Smooth muscle cell (in vitro differentiated cells): ENCODE data around the gene IL31RA. TPM values are rescaled to one million over a fixed set of nuclear protein-coding genes. Genes with fewer than 3 reads are reported as not detected.

Experiments used
- DNase-seq: peaks from one replicate; lab custom pipeline; 2025; ENCODE audit not compliant: unreplicated experiment; lab: John Stamatoyannopoulos, UW
- H2AFZ ChIP-seq: fragments of 200-600 bp; sonication (generic); 2 replicates; pipeline ENCODE4 v1.6.0; 2016; ENCODE audit warnings: antibody characterized with exemption, low read depth, mild to moderate bottlenecking
- H3F3A ChIP-seq: fragments of 200-600 bp; sonication (generic); 2 replicates; pipeline ENCODE4 v1.6.0; 2017; ENCODE audit warnings: antibody characterized with exemption, low read depth
- H3K27ac ChIP-seq: fragments of 200-600 bp; sonication (generic); 2 replicates; pipeline ENCODE4 v1.5.1; 2016; ENCODE audit warnings: low read depth, mild to moderate bottlenecking
- H3K27me3 ChIP-seq: fragments of 200-600 bp; sonication (generic); 2 replicates; pipeline ENCODE4 v1.6.1; 2016; ENCODE audit warnings: low read depth, mild to moderate bottlenecking
- H3K36me3 ChIP-seq: fragments of 200-600 bp; sonication (generic); 2 replicates; pipeline ENCODE4 v1.5.1; 2016; ENCODE audit warnings: low read depth
- H3K4me1 ChIP-seq: fragments of 200-600 bp; sonication (generic); 2 replicates; pipeline ENCODE4 v1.5.1; 2016; ENCODE audit warnings: low read depth
- H3K4me2 ChIP-seq: fragments of 200-600 bp; sonication (generic); 2 replicates; pipeline ENCODE4 v1.6.0; 2016; ENCODE audit warnings: mild to moderate bottlenecking
- H3K4me3 ChIP-seq: fragments of 200-600 bp; sonication (generic); 2 replicates; pipeline ENCODE4 v1.5.1; 2016; ENCODE audit warnings: mild to moderate bottlenecking
- H3K79me2 ChIP-seq: fragments of 200-600 bp; sonication (generic); 2 replicates; pipeline ENCODE4 v1.6.0; 2016; ENCODE audit warnings: low read depth, mild to moderate bottlenecking
- H3K9ac ChIP-seq: fragments of 200-600 bp; sonication (generic); 2 replicates; pipeline ENCODE4 v1.6.0; 2016; ENCODE audit warnings: low read depth
- H3K9me3 ChIP-seq: fragments of 200-600 bp; sonication (generic); replicated peaks from 2 replicates; pipeline ENCODE4 v1.5.1; 2016; ENCODE audit warnings: low read depth
- H4K20me1 ChIP-seq: fragments of 200-600 bp; sonication (generic); 2 replicates; pipeline ENCODE4 v1.6.0; 2016; ENCODE audit warnings: low read depth
- WGBS: methylation state at CpG from one replicate; pipeline ENCODE4 v1.1.7; 2016; ENCODE audit warnings: low lambda C conversion rate; 5-methylcytosine and 5-hydroxymethylcytosine counted together
- polyA plus RNA-seq: library from polyadenylated mRNA; unstranded; fragments of >200 nt; fragmentation: Nextera tagmentation; extraction: Ambion mirVana; gene quantifications from 2 replicates; pipeline ENCODE4 v1.2.1, GENCODE V29; 2016
- total RNA-seq: library from RNA; depleted of rRNA; stranded (reverse); fragments of >200 nt; gene quantifications from 2 replicates; pipeline ENCODE4 v1.2.3, GENCODE V29; 2014
- TF ChIP-seq, protein P1 (sequence below): fragments of 200-600 bp; sonication (generic); IDR thresholded peaks from 2 replicates; pipeline ENCODE4 v1.5.1; 2017; ENCODE audit warnings: borderline replicate concordance, mild to moderate bottlenecking, antibody characterized with exemption; ENCODE audit not compliant: insufficient read depth, poor library complexity, severe bottlenecking

The IL31RA gene
- total and polyA plus RNA-seq, 2 experiments from 2014 or later: 0.67 to 2.2 TPM

DNA sequence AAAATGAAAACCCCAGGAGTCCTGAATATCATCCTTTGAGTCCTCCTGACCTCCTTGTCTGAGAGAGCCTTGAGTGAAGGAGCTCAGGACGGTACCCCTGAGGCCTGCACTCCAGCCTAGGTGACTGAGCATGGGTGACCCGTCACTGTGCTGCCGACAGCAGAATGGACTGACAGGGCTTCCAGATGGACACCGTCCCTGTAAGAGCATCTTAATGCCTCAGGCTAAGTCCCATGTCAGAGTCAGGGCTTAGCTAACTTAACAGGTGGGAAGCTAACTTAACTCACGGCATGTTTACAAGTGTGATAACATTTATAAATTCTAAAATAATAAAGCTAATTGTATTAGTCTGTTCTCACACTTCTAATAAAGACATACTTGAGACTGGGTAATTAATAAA lies 75.3 kb downstream of the IL31RA start:
- TF ChIP-seq, protein P1, sequence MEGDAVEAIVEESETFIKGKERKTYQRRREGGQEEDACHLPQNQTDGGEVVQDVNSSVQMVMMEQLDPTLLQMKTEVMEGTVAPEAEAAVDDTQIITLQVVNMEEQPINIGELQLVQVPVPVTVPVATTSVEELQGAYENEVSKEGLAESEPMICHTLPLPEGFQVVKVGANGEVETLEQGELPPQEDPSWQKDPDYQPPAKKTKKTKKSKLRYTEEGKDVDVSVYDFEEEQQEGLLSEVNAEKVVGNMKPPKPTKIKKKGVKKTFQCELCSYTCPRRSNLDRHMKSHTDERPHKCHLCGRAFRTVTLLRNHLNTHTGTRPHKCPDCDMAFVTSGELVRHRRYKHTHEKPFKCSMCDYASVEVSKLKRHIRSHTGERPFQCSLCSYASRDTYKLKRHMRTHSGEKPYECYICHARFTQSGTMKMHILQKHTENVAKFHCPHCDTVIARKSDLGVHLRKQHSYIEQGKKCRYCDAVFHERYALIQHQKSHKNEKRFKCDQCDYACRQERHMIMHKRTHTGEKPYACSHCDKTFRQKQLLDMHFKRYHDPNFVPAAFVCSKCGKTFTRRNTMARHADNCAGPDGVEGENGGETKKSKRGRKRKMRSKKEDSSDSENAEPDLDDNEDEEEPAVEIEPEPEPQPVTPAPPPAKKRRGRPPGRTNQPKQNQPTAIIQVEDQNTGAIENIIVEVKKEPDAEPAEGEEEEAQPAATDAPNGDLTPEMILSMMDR: no peak
- Histone ChIP-seq H3K79me2 (no peaks in the 10 kb centered on the region), H3K27ac (no peak overlapping the region), H2AFZ (no peak overlapping the region), H3K27me3 (no peaks in the 10 kb centered on the region), H3K4me3 (no peak overlapping the region), H3F3A (no peaks in the 10 kb centered on the region), H3K4me2 (no peak overlapping the region), H3K36me3 (no peaks in the 10 kb centered on the region), H3K9ac (no peak overlapping the region), H3K4me1 (no peaks in the 10 kb centered on the region), H4K20me1 (no peaks in the 10 kb centered on the region), H3K9me3 (no peaks in the 10 kb centered on the region)
- DNase-seq: no peak
- 95% methylated on average over 5 of the region's 5 CpGs for WGBS

DNA sequence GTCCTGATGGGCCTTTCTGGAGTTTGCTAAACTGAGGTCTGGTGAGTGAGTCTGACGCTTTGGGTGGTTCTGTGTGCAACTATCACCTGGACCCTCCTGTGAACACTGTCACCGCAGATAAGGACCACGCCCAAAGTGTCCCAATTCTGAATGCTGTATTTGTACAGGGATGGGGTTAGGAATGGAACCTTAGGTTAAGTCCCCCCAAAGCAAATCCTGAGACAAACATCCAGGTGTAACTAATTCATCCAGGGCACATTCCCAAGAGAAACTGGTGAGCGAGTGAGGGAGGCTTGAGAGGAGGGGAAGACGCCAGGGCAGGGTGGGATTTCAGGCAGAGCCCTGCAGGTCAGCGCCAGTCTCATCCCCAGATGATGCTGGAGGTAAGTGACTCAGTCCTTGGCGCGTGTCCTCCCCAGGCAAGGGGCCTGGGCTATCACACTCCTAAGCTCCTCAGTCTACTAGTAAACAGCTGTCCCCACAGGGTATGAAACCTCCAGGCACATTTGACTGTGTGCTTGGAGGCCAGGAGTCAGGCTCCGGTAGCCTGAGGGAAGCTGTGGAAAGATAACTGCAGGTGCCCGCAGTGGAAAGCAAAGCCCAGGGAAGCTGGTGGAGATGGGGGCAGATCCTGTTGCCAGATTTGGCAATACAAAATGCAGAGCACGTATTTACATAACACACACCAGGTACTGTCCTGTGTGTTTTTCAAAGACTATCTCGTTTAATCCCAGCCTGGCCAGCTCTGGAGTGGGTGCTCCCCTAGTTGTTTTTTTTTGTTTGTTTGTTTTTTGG lies 76.9 kb downstream of the IL31RA start:
- no peaks in the 10 kb centered on the region for H3K9me3 ChIP-seq
- DNase-seq: no peak

DNA sequence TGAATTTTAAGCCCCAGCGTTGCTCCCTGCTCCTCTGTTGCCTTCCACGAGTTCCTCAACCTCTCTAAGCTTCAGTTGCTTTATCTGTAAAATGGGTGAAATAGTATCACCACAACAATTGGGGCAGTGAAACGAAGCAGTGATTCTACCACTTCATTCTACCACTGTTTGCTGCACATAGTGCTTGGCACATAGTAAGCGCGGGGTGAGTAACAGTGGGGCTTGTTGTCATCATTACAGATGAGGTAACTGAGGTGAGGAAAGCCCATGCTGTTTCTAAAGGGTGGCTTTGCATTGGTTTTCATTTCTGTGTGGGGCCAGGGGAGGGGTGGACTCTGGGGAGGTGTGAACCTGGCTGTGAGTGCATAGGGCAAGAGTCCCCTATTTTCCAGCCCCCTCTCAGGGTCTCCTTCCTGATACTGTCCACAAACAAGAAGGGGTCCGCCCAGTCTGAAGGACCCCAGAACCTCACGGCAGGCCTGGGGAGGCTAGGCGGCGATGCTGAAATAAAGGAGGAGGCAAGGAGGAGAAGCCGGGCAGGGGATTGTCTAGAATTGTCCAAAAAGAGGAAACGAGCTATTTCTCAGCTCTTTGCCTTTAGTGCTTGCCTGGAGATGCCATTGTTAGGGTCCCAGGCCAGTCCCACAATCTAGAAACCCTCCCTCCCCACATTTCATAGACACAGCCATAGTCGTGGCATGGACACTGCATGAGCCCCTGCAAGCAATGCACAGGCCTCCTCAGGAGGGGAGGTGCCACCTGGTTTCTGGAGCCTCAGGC lies 78.1 kb downstream of the IL31RA start:
- Histone ChIP-seq H3K4me1 (no peaks in the 10 kb centered on the region), H3K4me2 (no peak overlapping the region), H3K27me3 (no peaks in the 10 kb centered on the region), H3K79me2 (no peaks in the 10 kb centered on the region), H3K36me3 (no peaks in the 10 kb centered on the region), H4K20me1 (no peaks in the 10 kb centered on the region), H2AFZ (no peak overlapping the region), H3F3A (peaks cover 4% of the 10 kb centered on the region), H3K27ac (no peak overlapping the region), H3K9ac (no peak overlapping the region), H3K9me3 (no peaks in the 10 kb centered on the region), H3K4me3 (no peak overlapping the region)
- no peak for DNase-seq
- 94% methylated on average over 12 of the region's 12 CpGs for WGBS
- TF ChIP-seq, protein P1: no peak

More for the DNA sequence above, 76.9 kb downstream of the IL31RA start:
- H3K79me2 ChIP-seq: no peaks in the 10 kb centered on the region
- no peaks in the 10 kb centered on the region for H4K20me1 ChIP-seq
- H3K27ac ChIP-seq: no peak overlapping the region
- no peak overlapping the region for H3K4me3 ChIP-seq
- H3K27me3 ChIP-seq: no peaks in the 10 kb centered on the region
- WGBS: 85% methylated on average over 12 of the region's 12 CpGs
- no peak overlapping the region for H3K9ac ChIP-seq
- no peak overlapping the region for H2AFZ ChIP-seq
- no peaks in the 10 kb centered on the region for H3K36me3 ChIP-seq
- H3K4me1 ChIP-seq: no peaks in the 10 kb centered on the region
- TF ChIP-seq, protein P1: no peak
- H3F3A ChIP-seq: no peaks in the 10 kb centered on the region
- no peak overlapping the region for H3K4me2 ChIP-seq
